HG02970 (cell line): ENCODE measurements around the gene AGXT.

Experiments used
- ATAC-seq: cut with Tn5 transposase; IDR thresholded peaks from one replicate; pipeline ENCODE4 v1.9.1; 2021; ENCODE audit warnings: mild to moderate bottlenecking, moderate library complexity, moderate number of reproducible peaks; ENCODE audit not compliant: unreplicated experiment, low FRiP score

Gene AGXT

GRCh38 chr2:240912878-240913809 is 44.5 kb downstream of the AGXT start:
- ATAC-seq, result no peak

- no peak for ATAC-seq
Observed at GRCh38 chr2:240913810-240914644, 45.4 kb downstream of the AGXT start.

- no peak for ATAC-seq
Observed at GRCh38 chr2:240914645-240915525, 46.3 kb downstream of the AGXT start.

GRCh38 chr2:240915526-240916341 is 47.1 kb downstream of the AGXT start:
- no peak for ATAC-seq

GRCh38 chr2:240916571-240917008 is 48.0 kb downstream of the AGXT start:
- no peak for ATAC-seq

- no peak for ATAC-seq
Observed at GRCh38 chr2:240917009-240917683, 48.5 kb downstream of the AGXT start.

GRCh38 chr2:240917684-240918257 is 49.1 kb downstream of the AGXT start:
- no peak for ATAC-seq

- ATAC-seq, result no peak
Observed at GRCh38 chr2:240918258-240919091, 49.9 kb downstream of the AGXT start.

GRCh38 chr2:240919161-240919781 is 50.6 kb downstream of the AGXT start:
- ATAC-seq, result no peak

- ATAC-seq, result no peak
Observed at GRCh38 chr2:240919786-240920782, 51.5 kb downstream of the AGXT start.

- ATAC-seq, result no peak
Observed at GRCh38 chr2:240920783-240921231, 52.2 kb downstream of the AGXT start.

- ATAC-seq, result no peak
Observed at GRCh38 chr2:240921311-240921994, 52.8 kb downstream of the AGXT start.

GRCh38 chr2:240921995-240922244 is 53.3 kb downstream of the AGXT start:
- no peak for ATAC-seq

- no peak for ATAC-seq
Observed at GRCh38 chr2:240922245-240922981, 53.8 kb downstream of the AGXT start.

GRCh38 chr2:240922982-240923537 is 54.4 kb downstream of the AGXT start:
- ATAC-seq, result no peak
